Keratinocyte (primary cell): ENCODE data around the gene CCDC107. TPM values are rescaled to one million over a fixed set of nuclear protein-coding genes. Genes with fewer than 3 reads are reported as not detected.

ENCODE experiments used
- DNase-seq: peaks from one replicate; pipeline ENCODE4 v3.0.0-alpha.2; 2011; ENCODE audit warnings: low read depth, missing footprints, low spot score
- FAIRE-seq: peaks from 2 replicates; lab custom pipeline; 2011; peaks lifted over from hg19 to GRCh38; lab: Jason Lieb, UNC
- H2AFZ ChIP-seq: 2 replicates; pipeline ENCODE4 v1.6.0; 2012; ENCODE audit warnings: low read length, control low read depth, inconsistent platforms; ENCODE audit not compliant: control insufficient read depth
- H3K27ac ChIP-seq: 2 replicates; pipeline ENCODE4 v1.5.1; 2011; ENCODE audit warnings: low read length; ENCODE audit not compliant: control insufficient read depth, insufficient read depth
- H3K27me3 ChIP-seq: 3 replicates; pipeline ENCODE4 v1.6.0; 2011; ENCODE audit warnings: low read length; ENCODE audit not compliant: control insufficient read depth, insufficient read depth; ENCODE audit errors: extremely low read depth
- H3K36me3 ChIP-seq, 2 experiments: 2 replicates in 1 of 2; 3 replicates in 1 of 2; pipeline ENCODE4 v1.5.1; 2011; ENCODE audit warnings: low read length in 2 of 2, mild to moderate bottlenecking in 1 of 2; ENCODE audit not compliant: control insufficient read depth in 2 of 2, insufficient read depth in 2 of 2; ENCODE audit errors: extremely low read depth in 1 of 2
- H3K4me1 ChIP-seq: 3 replicates; pipeline ENCODE4 v1.5.1; 2011; ENCODE audit warnings: low read length; ENCODE audit not compliant: control insufficient read depth, insufficient read depth; ENCODE audit errors: extremely low read depth
- H3K4me2 ChIP-seq: 3 replicates; pipeline ENCODE4 v1.6.0; 2011; ENCODE audit warnings: low read depth, low read length; ENCODE audit not compliant: control insufficient read depth, insufficient read depth; ENCODE audit errors: extremely low read depth
- H3K4me3 ChIP-seq, 3 experiments: fragments of 200-600 bp in 1 of 3; sonication (generic) in 1 of 3; 2 replicates in 2 of 3; 3 replicates in 1 of 3; pipeline ENCODE4 v1.5.1; 2011 to 2016; ENCODE audit warnings: low read length in 3 of 3, mild to moderate bottlenecking in 3 of 3, control low read depth in 2 of 3, inconsistent platforms in 1 of 3, low read depth in 1 of 3, mixed read lengths in 1 of 3, mixed run types in 1 of 3, moderate library complexity in 1 of 3; ENCODE audit not compliant: control insufficient read depth in 2 of 3, insufficient read depth in 2 of 3; ENCODE audit errors: extremely low read depth in 1 of 3
- H3K79me2 ChIP-seq: 2 replicates; pipeline ENCODE4 v1.6.0; 2012; ENCODE audit warnings: low read length; ENCODE audit not compliant: control insufficient read depth, insufficient read depth
- H3K9ac ChIP-seq: 3 replicates; pipeline ENCODE4 v1.6.0; 2011; ENCODE audit warnings: low read length; ENCODE audit not compliant: control insufficient read depth, insufficient read depth; ENCODE audit errors: extremely low read depth
- H3K9me1 ChIP-seq: 3 replicates; pipeline ENCODE4 v1.6.0; 2011; ENCODE audit warnings: low read length; ENCODE audit not compliant: control insufficient read depth, insufficient read depth; ENCODE audit errors: extremely low read depth
- H3K9me3 ChIP-seq: 2 replicates; pipeline ENCODE4 v1.5.1; 2012; ENCODE audit warnings: low read depth, low read length; ENCODE audit not compliant: control insufficient read depth
- H4K20me1 ChIP-seq: 3 replicates; pipeline ENCODE4 v1.6.0; 2011; ENCODE audit warnings: low read length; ENCODE audit not compliant: control insufficient read depth, insufficient read depth; ENCODE audit errors: extremely low read depth
- CTCF ChIP-seq, 3 experiments: IDR thresholded peaks in 1 of 3; conservative IDR thresholded peaks in 1 of 3; optimal IDR thresholded peaks in 1 of 3; 2 replicates in 2 of 3; 3 replicates in 1 of 3; pipeline versions ENCODE3 to v1.5.1; 2011; ENCODE audit warnings: low read length in 3 of 3, mild to moderate bottlenecking in 3 of 3, moderate library complexity in 2 of 3, control low read depth in 1 of 3, inconsistent platforms in 1 of 3; ENCODE audit not compliant: insufficient read depth in 2 of 3; ENCODE audit errors: extremely low read depth in 1 of 3
- EZH2 ChIP-seq: IDR thresholded peaks from one replicate; pipeline ENCODE4 v1.6.1; 2012; ENCODE audit warnings: inconsistent platforms, mild to moderate bottlenecking, low read length, moderate library complexity
- dilution Hi-C: fragments of 300-500 bp; cut with MboI; formaldehyde crosslinking; loops from one replicate; pipeline ENCODE4 v1.7.0; 2020; ENCODE audit warnings: low sequenced_read_pairs; ENCODE audit not compliant: extremely low pct_ligation_motif_present
- polyA plus RNA-seq, 5 experiments: library from polyadenylated mRNA; depleted of rRNA in 3 of 5; stranded (reverse) in 3 of 5; stranded (forward) in 1 of 5; unstranded in 1 of 5; fragments of >200 nt; gene quantifications; 1 replicate in 1 of 5; 2 replicates in 3 of 5; 3 replicates in 1 of 5; pipeline versions ENCODE4 v1.2.1 to v1.2.3, GENCODE V29; 2011 to 2012; ENCODE audit warnings: missing spikeins in 2 of 5, low read depth in 1 of 5, low replicate concordance in 1 of 5

Gene CCDC107
- polyA plus RNA-seq, 1 donor (not counting 4 experiments of a cell fraction or from before 2014, with no cell fraction given) = 10.5 TPM

GRCh38 chr9:35618325-35618727 is 39.8 kb upstream of the CCDC107 start, which contains the start of gene CD72:
TSS of gene CD72 (minus strand) at chr9:35618413. CDS start at chr9:35618303, 110 bp downstream.
- dilution Hi-C loops = no loop called here
- Histone ChIP-seq H3K79me2 (no peaks in the 10 kb centered on the region), H3K4me3 (peak within 1 kb of the TSS in 2 of 3 experiments; percentile 24 to 58), H3K9me1 (no peaks in the 10 kb centered on the region), H3K4me2 (peak within 1 kb of the TSS; percentile 68), H3K4me1 (no peaks in the 10 kb centered on the region), H3K27me3 (peaks cover 25% of the 10 kb centered on the region), H3K9ac (peak within 1 kb of the TSS; percentile 49), H3K9me3 (no peaks in the 10 kb centered on the region), H3K36me3 (no peaks in the 10 kb centered on the region), H4K20me1 (no peaks in the 10 kb centered on the region), H2AFZ (peak within 1 kb of the TSS; percentile 94), H3K27ac (no peak within 1 kb of the TSS)
- no peak for TF ChIP-seq CTCF (optimal IDR thresholded peaks at IDR 0.05 in 1 of 3, IDR thresholded peaks at IDR 0.05 in 1 of 3, conservative IDR thresholded peaks at IDR 0.05 in 1 of 3; ENCODE audit: extremely low read depth in 1 of 3, insufficient read depth in 2 of 3, low read length in 3 of 3)
- no peak for TF ChIP-seq EZH2
- DNase-seq (no peak), FAIRE-seq (no peak)

GRCh38 chr9:35618854-35619799 is 39.0 kb upstream of the CCDC107 start:
- Histone ChIP-seq H2AFZ (no peak overlapping the region), H4K20me1 (no peaks in the 10 kb centered on the region), H3K9me1 (no peaks in the 10 kb centered on the region), H3K4me1 (no peaks in the 10 kb centered on the region), H3K79me2 (no peaks in the 10 kb centered on the region), H3K4me2 (no peak overlapping the region), H3K9ac (no peak overlapping the region), H3K9me3 (no peaks in the 10 kb centered on the region), H3K27ac (no peak overlapping the region), H3K4me3 (no peak overlapping the region), H3K27me3 (peaks cover 25% of the 10 kb centered on the region), H3K36me3 (no peaks in the 10 kb centered on the region)
- TF ChIP-seq CTCF (optimal IDR thresholded peaks at IDR 0.05 in 1 of 3, IDR thresholded peaks at IDR 0.05 in 1 of 3, conservative IDR thresholded peaks at IDR 0.05 in 1 of 3; ENCODE audit: extremely low read depth in 1 of 3, insufficient read depth in 2 of 3, low read length in 3 of 3) = no peak
- no peak for TF ChIP-seq EZH2
- DNase-seq (no peak), FAIRE-seq (no peak)
- dilution Hi-C loops = no loop called here
